ENCODE data around the gene MAGEF1.

Gene MAGEF1

DNA sequence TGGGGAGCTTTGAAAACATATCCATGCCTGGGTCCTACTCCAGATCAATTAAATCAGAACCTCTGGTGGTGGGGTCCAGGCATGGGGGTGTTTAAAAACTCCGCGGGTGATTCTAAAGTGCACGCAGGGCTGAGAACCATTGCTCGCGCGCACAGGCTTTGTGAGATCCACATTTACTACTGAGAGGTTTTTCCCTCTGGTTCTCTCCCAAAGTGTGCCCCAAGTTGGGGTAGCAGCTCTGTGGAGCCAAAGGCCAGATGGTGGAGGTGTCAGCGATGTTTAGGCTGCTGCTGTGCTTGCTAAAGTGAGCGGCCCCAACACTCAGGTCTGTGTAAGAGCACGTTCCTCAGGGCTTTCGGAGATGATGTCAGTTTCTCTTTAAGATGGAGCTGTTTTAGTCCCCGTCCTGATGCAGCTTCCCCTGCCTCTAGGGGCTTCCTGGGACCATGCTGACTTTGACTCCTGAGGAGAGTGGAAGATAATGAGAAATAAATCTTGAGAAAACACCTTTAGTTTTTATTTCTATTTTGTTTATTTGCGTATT, 13.4 kb upstream of the MAGEF1 start:
- no peak for DNase-seq (ENCODE audit: low spot score)

DNA sequence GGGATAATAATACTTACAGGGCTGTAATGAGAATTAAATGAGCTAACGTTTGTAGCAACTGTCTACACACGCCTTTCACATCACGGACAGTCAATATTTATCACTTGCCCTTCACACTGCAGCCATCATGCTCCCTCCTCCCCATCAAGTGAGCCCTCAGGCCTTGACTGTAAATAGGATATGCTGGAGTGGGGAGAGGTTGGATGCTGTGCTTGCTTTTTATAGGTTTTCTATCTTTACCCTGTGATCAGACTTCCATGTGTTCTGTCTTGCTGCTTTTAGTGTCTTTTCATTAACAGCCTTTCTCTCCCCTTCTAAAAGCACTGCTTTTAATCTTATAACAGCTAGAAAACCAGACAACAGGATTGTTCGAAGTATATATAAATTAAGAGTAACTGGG, 12.8 kb upstream of the MAGEF1 start:
- DNase-seq (ENCODE audit: low spot score) = no peak

DNA sequence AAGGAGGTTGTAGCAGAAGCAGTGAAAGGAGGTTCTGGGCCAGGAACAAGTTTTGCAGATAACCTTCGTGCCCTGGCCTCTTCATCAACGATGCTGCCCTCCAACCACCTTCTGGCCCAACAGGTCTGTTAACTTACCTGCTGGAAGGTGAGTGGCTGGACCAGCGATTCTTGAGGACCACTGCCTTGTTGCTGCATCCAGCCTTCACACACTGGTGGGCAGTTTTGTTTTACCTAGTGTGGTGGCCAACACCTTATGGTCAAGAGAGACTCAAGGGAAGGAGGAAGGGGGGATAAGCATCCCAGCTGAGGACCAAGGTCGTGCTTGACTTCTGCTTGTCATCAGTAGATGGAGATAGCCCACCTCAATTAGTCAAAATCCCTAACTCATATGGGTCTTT, 7.8 kb upstream of the MAGEF1 start:
- no peak for DNase-seq (ENCODE audit: low spot score)

DNA sequence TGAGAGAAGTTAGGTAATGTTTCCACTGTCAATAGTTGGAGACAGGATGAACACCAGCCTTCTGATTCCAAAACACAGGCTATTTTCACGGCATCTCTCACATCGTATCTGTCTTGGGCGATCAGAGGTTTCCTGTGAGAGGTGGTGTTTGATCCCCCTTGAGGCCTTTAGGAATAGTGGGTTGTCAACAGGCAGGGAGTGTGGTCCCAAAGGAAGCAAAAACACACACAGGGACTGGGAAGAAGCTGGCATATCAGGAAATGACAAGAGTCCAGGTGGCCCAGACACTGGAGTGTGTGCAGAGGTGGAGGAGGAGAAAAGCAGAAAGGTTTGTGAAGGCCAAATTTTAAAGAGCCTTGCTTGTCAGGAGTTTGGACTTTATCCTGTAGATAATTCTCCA, 6.6 kb upstream of the MAGEF1 start:
- DNase-seq (ENCODE audit: low spot score) = no peak

DNA sequence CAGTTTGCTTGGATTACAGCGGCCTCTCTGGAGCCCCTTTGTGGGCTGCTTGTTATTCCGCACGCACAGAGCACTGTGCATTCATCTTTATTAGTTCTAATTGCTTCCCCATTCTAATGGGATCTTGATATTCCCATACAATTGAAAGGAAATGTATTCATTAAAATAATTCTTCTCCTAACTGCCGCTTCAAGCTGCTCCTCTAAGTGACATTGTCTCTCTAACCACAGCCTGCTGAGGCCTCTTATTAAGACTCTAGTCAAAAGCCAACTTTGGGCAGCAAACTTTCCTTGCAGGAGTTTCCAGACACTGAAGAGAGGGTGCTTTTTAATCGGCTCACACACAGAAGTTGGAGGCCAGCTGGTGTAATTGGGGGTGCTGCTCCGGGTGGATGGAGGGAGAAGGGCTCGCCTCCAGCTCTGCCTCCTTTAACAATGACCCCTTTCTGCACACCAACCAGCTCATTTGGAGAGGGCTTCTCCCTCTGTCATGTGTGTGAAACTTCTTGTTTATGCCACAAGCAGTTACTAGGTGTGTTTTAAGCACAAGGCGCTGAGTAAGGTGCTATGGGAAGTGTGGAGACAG, 5.6 kb upstream of the MAGEF1 start:
- DNase-seq (ENCODE audit: low spot score) = no peak

DNA sequence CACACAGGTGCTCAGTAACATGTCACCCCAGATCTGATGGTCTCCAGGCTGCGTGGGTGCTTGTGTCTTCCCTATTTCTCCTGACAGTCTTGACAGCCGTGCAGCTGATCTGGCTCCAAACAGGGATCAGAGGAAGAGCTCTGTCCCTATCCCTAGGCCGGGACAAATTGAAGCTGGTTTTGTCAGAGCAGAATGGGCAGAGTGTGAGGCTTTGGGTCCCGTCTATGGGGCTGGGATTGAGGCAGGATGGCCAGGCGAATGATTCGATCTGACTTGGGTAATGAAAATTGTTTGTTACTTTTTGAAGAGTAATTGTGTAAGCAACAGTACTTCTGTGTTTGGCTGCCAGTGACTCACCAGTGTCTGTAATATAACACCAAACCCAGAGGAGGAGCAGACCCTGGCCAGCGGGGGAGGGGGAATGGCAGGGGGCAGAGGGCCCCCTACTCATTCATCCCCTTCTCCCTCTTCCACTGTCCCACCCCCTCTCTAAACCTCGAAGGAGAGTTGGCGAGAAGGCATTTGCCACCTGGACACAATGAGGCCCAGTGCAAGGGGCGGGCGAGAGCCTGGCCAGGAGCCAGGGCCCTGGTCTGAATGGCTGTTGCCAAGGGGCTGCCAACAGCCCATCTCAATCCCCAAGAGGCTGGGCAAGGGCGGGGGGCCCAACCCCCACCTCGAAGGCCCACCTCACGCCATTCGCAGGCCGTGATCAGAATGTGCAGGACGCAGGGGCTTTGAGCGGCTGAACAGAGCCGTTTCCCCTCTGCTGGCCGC, 4.9 kb upstream of the MAGEF1 start:
- no peak for DNase-seq (ENCODE audit: low spot score)

DNA sequence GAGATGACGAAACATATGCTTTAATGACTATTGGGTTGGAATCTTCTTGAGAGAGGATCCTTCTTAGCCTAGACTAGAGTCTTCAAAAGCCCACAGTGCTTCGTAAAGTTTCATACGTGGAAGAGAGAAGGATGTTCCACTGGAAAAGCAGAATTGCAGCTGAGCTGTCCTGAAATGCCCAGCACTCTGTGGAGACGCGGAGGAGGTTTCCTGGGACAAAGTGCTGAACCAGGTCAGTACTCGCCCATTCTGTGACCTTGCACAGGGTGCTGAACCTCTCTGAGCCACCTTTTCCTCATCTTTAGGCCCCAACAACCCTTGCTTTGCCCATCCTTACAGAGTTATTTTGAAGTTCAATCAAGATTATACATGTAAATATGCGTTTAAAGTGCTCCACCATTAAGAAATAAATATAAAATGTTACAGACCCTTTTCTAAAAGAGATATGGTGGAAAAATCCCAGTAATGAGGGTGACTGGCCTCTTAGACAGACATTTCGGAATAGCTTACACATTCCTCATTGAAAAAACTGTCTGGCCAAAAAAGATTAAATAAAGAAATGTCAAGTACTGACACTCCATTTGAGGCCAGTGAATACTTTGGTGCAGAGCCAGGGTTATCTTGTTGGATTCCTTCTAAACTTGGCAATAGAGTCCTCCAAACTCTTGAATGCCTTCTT, 4.2 kb upstream of the MAGEF1 start:
- no peak for DNase-seq (ENCODE audit: low spot score)

DNA sequence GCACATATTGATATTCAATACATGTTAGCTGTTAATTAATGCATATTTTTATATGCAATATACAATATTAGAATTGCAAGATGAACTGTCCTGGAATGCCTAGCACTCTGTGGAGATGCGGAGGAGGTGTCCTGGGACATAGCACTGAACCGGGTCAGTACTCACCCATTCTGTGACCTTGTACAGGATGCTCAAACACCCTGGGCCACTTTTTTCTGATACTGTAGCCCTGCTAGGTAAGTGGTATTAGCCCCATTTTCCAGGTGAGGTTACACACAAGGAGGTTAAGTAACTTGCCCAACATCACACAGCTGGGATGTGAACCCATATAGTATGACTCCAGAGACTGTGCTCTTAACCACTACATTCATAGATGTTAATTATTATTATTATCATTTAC, 1.7 kb upstream of the MAGEF1 start:
- no peak for DNase-seq (ENCODE audit: low spot score)

DNA sequence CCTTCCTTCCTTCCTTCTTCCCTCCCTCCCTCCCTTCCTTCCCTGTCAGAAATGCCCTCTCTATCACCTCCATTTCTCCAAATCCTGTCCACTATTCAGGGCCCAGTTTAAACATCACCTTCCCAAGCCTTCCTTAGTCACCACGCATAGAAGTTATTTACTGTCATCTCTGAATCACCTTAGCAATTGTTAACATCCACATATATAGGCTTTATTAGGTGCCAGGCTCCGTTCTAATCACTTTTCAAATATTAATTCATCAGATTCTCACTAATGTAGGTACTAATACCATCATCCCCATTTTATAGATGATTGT, 1.1 kb upstream of the MAGEF1 start:
- DNase-seq (ENCODE audit: low spot score) = no peak

DNA sequence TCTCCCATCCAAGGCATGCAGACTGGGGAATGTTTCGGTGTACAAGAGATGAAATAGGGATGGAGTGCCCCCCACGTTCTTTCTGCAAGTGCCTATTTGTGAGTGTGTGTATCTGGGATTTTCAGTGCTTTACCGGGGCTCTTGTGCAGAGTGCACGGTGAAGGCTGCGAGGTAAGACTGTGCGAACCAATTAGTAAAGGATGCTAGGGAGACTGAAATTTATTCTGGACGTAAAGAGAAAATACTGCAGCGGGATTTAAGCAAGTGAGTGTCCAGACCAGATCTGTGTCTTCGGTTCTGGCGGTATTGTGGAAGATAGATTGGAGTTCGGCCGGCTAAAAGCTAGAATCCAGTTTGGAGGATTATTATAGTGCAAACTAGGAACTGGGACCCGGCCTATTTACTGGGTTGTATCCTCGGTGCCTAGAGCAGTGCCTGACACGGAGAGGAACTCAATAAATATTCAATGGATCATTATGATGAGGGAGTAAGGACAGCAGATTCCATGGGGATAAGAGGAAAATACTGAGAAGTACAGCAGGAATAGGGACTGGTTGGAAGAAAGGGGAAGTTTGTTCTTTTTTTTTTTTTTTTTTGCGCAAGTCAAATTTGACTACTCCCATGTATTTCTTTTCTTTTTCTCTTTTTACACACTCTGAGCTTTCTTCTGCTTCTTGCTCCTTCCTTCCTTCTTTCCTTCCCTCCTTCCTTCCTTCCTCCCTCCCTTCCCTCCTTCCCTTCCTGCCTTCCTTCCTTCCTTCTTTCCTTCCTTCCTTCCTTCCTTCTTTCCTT, 580 bp upstream of the MAGEF1 start:
- no peak for DNase-seq (ENCODE audit: low spot score)

DNA sequence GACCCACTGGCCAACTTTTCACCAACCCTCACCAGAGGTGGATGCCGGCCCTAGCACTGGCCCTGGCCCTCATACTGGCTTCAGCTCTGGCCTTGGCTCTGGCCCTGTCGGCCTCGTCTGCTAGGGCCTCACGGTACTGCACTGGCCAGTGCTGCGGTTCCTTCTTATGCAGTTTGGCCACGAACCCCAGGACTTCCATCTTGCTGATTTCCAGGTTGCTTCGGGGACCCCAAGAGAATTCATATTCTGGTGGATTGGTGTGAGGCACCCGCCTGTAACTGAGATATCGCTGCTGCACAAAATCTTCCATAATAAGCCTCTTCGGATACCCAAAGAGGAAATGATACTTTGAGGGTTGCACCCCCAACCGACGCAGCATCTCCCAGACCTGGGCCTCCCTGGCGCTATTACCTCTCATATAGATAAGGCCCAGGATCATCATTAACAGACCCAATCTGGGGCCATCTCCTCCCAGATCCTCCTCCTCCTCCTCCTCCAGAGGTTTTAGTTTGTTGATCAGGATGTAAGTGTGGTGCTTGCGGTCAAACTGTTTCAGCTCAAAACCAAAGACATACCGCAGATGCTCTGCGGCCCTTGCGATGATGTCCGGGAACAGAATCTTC, 883 bp downstream of the MAGEF1 start:
- peak; percentile 43 for DNase-seq (ENCODE audit: low spot score)

DNA sequence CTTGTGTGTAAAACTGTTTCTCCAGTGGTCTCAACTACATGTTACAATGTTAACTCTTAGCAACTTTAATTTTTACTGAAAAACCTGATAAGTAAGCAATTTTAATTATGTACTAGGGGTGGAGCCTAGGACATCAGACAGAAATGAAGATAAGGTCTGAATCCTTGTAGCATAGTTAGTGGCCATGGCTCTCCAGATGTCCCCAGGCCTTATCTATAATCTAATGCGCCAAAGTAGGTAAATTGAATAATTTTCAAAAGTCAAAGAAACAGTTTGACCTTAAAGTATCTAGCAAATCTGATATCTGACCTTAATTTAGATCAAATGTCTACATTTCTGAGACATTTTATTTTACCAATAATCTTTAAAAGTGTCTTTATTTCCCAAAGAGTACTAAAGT, 8.2 kb downstream of the MAGEF1 start:
- DNase-seq (ENCODE audit: low spot score) = no peak

DNA sequence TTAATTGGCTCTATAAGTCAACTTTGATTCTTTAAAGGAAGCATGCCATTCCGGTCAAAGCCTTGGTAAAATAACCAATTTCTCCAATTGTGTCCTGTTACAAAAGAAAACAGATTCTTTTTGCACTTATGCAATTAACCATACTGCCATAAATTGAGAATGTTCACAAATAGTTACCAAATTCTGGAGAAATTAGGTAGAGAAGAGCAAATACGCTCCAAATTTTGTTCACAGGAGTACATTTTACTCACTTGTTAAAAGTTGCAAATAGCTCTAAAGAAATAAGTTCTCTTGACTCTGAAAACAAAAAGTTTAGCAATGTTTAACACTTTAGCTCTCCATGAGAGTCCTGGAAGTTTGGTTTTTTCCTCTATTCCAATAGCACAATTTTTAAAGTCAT, 11.1 kb downstream of the MAGEF1 start:
- no peak for DNase-seq (ENCODE audit: low spot score)

DNA sequence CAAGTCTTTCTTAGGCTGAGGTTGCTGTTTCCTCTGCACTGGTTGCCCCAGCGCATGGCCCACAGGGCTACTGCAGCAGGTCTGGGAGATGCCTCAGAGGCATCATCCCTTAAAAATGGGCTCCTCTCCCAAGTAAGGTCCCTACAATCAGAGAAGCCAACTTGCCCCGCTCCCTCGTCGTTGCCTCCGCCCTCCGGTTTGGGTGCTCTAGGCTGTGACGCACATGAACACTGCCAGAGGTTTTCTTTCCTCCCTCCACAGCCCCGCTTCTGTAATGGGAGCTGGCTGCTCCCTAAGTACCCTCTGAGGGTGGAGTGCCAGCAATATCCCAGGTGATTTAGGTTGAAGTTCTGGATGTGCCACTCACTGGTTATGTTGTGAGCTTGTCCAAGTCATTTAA, 14.0 kb downstream of the MAGEF1 start:
- DNase-seq (ENCODE audit: low spot score) = no peak

DNA sequence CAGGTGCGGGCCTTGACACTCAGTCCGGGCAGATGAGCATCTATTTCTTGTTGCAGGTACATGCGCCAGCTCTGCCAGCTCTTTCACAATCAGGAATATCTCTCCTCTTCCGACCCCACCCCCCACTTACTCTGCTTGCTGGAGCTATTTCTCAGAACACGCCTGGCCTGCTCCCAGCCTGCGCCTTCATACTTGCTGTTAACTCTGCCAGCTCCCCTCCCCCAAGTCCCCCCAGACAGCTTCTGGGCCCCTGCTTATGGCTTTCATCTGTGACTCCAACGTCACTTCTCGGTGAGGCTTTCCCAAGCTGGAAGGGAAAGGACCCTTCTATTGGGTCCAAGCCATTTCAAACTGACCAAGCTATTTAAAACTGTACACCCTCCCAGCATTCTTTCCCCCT, 15.2 kb downstream of the MAGEF1 start:
- no peak for DNase-seq (ENCODE audit: low spot score)

DNA sequence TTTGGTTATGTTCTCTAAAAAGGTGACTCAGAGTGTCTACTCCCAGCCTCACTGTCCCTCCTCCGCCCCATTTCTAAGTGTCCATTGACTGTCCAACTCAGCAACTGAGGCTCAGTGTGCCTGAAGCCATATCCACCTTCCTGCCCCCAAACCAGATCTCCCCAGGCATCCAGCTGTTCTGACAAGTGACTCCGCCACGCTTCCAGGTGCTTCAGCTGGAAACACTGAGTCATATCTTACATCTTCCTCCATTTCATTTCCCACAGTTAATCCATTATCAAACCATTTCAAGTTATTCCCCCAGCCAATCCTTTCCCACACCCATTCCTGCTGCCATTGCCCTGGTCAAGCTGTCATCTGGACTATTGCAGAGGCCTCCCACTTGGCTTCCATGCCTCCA, 17.1 kb downstream of the MAGEF1 start:
- DNase-seq (ENCODE audit: low spot score) = no peak

DNA sequence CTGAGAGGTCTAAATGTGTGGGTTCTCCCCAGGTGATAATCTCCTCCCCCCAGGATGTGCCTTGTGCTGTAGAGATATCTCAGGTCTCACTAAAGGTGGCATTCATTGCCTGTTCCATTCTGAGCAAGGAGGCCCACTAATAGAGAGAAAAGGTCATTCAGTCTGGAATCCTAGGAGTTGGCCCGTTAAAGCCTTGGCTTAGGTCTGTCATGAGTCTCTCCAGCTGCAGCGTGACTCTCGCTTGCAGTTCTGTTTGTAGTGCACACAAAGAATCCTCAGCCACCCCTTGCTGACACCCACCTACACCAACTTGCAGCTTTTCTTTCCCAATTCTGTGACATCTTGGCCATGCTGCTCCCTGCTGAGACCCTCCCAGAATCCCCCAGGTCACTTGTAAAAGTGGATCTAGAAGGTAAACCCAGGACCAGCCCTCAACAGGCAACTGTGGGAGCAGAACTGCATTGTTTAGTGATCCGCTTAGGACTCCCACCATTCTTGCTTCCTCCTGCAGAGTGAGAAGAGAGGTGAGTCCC, 17.7 kb downstream of the MAGEF1 start:
- DNase-seq (ENCODE audit: low spot score) = no peak

DNA sequence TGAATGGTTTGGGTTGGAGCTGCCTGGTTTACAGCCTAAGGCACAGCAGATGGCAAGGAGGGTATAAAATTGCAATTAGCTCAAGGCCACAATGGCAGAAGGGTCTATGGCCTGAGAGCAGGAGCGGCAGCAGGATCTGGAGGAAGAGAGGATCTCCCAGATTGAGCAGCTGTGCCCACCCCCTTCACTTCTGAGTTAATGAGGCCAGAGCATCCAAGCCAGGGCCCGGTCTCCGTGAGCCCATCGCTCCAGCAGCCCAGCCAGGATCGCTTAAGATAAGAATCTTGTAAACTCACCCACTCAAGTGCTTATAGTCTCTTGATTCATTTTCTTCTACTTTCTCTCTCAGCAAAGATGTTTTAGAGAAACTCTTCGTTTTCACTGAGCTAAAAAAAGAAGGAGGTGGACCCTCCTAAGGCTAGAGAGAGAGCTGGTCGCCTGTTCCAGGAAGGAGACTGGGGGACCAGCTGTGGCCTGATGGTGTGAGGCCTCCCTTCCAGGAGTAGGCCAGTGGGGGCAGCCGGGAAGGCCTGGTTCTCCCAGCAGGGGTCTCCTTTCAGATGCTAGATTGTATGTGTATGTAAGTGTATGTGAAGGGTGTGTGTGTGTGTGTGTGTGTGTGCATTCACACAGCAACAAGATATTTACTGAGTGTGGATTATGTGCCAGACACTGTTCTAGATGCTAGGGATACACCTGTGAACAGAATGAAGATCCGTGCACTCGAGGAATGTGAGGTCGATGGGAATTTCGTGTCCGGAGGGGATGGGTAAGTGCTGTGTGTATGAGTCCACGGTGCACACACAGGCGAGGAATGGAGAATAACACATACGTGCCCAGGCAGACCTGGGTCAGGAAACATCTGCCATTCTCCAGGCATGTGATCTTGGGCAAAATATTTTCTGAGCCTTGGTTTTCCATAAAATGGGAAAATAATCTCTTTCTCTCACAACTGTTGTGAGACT, 18.6 kb downstream of the MAGEF1 start:
- DNase-seq (ENCODE audit: low spot score) = no peak

DNA sequence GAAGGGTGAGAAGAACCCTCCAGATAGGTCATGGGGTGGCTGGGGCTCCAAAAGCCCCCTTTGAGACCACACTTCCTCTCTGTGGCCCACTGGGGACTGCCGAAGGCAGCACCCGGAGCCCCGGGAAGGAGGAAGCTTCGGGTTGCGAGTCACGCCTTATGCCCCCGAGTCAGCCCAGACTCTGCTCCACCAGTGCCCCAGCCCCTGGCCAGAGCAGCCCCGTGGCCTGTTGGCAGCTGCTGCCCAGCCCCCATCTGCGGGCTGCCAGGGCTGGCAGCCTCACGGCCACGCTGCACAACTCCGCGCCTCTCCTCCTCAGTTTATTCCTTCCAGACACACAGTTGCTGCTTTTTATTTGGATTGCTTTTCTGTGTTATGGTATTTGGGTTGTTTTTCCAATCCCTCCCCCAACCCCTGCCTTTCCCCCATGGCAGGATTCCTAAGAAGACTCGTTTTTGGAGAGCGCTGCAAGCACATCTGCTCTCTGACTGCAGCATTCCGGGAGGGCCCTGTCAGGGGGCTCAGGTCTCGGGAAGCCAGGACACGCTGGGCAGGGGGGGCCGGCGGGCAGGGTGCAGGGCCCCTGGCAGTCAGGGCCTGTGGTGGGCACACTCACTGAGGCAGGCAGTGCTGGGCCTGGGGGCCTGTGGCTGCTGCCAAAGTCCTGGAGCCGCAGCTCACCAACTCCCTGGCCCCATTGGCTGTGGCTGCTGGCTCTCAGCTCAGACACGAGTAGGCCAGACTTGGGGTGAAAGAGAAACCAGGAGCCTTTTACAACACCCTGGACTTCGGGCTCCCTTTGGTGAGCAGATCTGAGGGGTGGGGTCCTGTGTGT, 20.2 kb downstream of the MAGEF1 start:
- no peak for DNase-seq (ENCODE audit: low spot score)
